NCI-H2029 treated with DMSO at 0.1 percent for 48 hours (cell line): Measurements from ENCODE around the gene KCNK18.

ENCODE experiments used
- DNase-seq: peaks from one replicate; lab custom pipeline; 2025; lab: John Stamatoyannopoulos, UW

KCNK18 gene

GRCh38 chr10:117197189-117197588 lies at the start of gene KCNK18:
Gene KCNK18 (plus strand): TSS chr10:117197489. CDS start chr10:117197489, 0 bp downstream.
- no peak for DNase-seq

- DNase-seq: no peak
These were observed 49.0 kb upstream of the KCNK18 start for GRCh38 chr10:117148284-117148683.

- DNase-seq: no peak
These were observed 44.6 kb upstream of the KCNK18 start for GRCh38 chr10:117152668-117153067.

DNA sequence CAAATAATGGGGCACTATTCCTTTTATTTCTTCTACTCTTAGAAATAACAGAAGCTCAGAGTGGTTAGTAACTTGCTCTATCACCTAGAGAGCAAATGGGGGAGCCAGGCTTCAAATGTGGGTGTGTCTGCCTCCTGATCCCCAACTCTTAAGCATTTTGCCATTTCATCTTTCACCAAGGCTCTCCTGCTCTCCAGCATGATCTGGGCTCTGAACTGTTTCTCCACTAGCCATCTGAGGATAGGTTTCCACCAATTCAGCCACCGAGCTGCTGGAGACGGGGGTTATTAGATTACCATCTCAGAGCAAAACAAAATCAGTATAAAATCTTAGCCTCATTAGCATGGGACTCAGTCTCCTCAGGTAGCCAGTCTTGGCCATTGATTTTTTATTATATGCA lies 39.0 kb upstream of the KCNK18 start:
- DNase-seq: no peak

- DNase-seq: no peak
These were observed 37.9 kb upstream of the KCNK18 start for GRCh38 chr10:117159390-117159789.

DNA sequence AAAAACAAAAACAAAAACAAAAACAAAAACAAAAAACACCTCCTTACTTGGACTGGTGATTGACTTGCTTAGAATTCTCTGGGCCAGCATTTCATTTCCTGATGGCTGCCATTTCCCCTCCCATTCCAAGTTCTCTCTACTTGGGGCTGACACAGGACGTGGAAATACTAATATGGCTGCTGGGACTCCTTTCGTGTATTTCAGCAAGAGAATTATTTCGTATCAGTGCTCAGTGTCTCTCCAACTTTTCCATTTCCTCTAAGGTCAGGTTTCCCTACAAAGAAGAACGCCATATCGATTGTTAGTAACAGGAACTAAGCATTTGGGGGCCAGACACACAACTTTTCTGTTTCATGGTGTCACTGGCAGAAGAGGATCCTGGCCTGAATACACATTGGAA lies 36.7 kb upstream of the KCNK18 start:
- no peak for DNase-seq

DNA sequence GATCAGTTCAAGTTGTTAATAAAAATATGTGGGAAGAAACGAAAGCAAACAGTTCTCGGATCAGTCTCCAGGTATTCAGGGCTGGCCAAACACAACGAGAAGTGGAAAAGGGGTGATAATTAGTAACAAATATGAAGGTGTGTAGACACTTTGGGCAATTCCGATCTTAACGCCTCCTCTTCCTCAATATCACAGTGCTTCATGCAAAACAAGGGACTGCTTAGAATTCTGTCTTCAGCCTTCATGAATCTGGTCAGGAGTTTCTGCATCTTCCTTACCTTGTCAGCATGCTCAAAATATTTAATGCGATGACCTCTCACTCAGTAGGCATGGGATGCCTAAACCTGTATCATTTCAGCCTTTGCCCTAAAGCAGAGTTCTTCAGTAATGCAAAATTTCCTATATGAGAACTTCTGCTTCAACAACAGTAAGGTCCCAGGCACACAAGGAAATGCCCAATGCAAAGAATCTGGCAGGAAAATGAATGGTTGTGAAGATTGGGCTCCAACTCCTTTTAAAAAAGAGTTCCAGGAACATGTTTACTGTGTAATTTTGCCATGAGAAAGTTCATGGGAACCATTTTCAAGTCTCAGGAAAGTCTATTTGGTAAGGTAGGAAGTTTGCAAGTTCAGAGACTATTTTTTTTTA lies 35.8 kb upstream of the KCNK18 start:
- DNase-seq: no peak

DNA sequence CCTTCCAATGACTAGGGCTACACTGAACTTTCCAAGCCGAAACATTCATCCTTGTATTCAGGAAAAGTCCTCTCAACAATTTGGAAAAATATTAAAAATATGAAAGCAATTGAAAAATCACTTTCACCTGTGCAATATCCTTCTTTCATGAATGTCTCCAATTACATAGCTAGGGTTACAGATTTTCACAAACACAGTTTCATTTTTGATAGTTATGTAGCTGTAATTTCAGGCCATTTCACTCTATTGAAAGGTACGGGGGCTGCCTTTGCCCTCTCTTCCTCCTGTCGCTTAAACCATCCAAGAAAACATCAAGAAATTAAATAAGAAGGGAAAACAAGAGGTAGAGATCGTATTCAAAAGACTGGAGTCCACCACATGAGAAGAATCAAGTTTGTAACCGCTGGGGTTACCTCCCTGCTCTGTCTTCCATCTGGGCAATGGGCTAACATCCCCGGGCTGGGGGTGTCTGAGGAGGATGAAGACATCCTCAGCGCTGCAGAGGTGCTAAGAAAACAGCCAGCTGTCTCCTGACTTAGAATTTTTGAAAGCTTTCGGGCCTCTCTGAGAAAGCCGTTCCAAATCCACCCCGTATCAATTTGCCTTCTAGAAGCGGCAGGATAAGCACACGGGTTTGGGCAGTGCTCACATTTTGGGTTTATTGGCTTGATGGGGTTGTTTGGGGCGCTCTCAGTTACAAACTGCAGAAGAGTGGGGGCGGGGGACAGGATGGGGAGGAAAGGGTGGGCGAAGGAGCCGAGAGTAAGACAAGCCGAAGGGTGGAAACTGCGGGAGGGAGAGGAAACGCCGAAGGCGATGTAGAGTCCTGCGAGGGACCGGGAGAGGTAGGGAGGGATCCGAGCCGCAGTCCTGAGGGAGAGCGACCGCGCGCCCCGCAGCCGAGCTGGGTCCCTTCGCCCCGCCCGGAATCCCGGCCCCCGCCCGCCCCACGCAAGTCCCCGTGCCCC lies 34.9 kb upstream of the KCNK18 start:
- DNase-seq: no peak

GRCh38 chr10:117163061-117163953 lies 34.0 kb upstream of the KCNK18 start:
- DNase-seq: no peak

DNA sequence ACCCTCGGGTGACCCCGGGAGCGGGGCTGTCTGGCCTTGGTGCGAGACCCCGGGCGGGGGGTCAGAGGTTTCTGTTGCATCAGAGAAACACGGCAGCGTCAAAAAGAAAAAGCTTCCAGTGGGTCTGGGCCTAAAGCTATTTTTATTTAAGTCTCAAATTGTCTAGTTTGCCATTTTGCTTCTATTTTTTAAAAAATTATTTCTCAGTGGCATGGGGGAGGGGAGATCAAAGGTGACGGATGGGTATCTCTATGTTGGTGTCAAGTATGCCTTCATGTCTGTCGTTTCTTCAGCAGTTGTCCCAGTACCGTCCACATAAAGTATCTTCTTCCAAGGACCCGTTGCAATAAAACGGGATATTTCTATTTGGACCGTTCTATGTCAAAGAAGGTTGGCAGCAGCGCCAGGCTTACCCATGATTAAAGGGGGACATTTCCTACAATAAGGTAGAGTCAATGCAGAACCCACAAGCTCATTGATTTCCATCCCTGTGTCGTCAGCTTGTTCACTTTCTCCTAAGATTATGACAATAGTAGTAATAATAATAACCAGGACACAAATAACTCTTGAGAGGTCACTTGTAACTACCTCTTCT lies 33.2 kb upstream of the KCNK18 start:
- no peak for DNase-seq

DNA sequence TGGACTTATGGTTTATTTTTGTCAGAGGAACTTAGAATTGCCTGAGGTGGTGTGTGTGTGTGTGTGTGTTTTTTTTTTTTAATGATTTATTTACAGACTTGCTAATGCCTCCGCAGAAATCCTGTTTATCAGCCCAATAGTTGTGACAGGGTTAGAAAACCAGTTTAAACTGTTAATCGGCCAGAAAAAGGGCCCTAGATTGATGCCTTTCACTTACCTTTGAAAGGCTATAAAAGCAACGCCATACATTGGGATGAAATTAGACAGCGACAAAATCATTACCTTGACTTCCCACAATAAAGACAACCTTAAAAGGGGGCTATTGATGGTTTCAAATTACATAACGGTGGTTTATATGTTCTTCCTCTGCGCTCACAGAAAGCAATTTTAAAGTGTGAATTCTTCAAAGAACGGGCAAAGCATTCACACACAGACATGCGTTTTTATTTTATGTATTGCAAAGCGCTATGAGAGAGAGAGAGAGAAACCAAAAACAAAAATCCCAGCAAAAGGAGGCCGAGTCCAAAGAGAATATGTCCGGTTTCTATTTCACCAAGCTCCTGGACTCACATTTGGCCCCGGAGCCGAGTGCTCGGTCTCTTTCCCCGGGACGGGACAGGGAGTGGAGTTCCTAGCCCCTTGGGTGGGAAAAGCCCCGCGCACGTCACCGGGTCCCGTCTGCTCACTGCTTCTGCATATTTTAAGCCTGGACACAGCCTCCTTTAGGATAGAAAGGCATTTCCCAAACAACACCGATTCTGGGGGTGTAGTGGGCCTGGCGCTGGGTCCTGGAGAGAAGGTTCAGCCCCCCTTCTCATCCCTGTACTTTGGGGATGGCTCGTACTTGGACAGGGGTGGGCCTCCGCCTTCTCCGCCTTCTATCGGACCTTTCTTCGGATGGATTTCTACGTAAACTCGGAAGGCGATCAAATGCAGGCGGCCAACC lies 32.4 kb upstream of the KCNK18 start:
- DNase-seq: no peak

DNA sequence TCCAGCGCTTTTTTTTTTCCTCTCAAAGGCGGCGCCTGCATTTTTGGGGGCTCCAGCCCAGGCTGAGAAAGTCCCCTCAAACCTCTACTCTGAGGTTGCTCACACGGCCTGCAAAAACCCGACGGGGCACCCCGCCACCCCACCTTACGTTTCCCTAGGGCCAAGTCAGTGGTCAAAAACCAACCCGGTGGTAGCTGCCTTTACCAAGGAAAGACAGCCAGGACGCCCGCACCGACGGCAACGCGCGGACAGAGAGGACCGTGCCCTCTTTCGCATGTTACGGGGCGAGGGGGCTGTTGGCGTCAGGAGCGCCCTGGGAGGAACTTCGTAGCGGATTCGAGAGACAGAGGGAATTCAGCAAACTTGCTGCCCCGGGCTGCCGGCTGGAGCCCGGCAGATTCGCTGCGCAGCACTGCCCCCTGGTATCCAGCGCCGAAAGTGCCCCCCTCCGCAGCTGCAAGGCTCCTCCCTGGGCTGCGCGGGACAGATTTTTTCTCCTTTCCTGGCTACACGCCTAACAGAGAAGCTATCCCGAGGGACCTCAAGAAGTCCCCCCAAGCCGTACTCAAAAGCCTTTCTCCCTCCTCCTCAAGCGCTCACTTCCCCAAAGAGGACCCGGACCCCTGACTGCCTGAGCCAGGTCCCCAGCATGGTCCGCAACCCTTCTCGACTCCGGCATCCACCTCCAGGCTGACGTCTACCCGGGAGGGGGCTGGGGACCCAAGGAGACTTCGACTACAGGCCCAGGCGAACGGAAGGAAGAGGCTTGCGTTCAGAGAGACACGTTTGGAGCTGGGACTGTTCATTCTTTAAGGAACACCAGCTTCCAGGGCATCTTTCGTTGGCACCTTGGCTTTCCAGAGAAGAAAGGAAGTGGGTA lies 31.5 kb upstream of the KCNK18 start:
- no peak for DNase-seq

DNA sequence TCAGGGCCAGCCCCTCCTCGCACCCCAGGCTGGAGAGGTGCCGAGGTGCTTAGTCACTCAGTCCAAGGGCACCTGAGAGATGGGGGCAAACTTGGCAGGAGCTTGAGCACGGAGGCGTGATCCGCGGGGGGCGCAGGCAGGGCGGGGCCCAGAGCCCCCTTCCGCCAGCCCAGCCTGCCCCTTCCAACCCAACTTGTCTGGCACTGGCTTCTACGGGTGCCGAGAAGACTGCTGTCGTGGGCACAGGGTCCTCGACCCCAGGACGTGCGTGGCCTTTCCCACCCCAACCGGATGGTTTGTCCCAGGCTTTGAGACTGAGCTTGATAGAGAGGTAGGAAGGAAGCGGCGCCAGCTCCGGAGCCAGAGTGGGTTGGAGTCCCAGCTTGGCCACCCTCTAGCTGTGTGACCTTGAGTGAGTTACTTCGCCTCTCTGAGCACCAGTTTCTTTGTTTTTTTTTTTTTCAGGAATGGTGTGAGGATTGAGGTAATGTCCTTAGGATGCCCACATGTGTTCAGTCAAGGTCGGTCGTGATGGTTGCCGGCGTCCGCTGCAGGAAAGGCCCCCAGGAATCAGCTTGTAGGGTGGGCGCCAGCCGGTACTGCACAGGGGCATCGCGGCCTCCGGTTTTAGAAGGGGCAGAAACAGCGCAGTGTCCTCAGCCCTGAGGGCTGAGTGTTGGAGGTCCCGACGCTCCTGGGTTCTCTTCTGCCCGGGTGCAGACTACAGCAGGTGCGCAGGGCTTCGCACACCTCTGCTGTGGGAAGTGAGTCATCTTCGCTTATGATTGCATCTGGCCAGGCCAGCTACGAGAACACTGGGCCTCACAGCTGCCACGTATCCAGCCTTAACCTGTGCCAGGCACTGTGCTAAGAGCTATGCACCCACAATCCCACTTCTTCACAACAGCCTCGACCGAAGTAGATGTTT lies 30.6 kb upstream of the KCNK18 start:
- no peak for DNase-seq

DNA sequence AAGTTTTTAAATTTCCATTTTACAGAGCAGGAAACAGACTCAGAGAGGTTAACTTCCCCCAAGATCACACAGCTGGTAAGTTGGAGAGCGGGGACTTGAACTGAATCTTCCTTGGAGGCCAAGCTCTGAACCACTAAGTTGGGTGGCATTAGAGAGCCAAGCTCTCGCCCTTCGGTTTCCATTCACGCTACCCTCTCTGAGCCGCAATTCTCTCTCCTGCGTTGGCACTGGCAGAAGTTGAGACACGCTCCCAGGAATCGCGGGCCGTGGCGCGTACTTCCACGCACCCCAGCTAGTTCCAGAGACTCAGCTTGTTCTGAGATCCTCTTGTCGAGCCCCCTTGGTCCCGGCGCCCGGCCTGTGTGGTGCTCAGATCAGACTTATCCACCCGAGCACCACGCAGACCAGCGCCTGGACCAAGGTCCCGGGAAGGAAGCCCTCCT lies 29.9 kb upstream of the KCNK18 start:
- no peak for DNase-seq

DNA sequence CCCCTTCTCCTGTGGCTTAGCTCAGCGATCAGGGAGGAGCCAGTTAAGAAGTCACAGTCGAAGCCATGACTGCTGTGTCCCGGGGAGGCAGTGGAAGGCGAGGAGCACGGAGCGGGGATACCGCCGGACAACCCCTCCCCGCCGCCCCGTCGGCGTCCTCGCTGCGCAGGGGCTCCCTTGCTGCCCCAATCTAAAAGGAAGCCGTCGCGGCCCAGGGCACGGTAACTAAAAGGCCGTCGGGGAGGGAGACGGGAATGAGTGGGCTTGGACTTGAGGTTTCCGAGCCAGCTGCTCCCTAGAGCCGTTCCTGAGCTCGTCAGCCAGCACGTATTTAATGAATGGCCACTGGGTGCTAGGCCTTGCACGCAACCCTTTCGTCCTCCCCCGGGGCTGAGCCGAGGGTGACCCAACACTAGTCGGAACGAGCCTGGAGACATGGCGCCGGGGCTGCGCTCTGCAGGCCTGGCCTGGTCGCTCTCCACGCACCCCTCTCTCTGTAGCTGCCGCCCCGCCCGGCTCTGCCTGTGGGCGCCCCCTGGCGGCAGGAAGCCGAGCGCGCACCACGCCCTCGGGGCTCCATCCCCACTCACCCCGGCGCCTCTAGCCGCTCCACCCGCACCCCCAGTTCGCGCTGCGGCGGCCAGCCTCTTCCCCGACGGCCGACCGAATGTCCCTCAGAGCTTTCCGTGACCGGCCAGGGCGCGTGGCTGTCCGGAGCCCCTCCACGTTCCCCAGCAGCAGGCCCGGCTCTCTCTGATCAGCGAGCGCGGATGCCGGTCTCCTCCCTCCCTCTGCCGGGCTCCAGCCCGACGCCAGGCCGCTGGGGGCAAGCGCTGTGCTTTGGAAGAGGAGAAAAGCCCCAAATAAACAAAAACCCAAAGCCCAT lies 29.3 kb upstream of the KCNK18 start:
- no peak for DNase-seq

GRCh38 chr10:117168729-117169128 lies 28.6 kb upstream of the KCNK18 start:
- no peak for DNase-seq

DNA sequence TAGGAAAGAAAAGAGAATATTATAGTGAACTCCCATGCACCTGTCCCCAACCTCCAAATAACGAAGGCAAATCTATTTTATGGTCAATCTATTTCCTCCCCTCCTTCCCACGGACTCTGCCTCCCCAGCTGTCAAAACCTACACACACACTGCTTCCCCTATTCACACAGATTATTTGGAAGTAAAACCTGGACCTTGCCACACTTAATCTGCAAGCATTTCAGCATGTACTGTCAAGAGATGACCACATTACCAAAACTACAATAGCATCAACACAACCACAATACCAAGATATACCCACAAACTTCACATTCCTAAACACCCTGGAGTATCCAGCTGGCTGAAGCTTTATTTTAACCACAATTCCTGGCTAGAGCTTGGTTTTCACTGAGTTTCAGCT lies 27.8 kb upstream of the KCNK18 start:
- no peak for DNase-seq

DNA sequence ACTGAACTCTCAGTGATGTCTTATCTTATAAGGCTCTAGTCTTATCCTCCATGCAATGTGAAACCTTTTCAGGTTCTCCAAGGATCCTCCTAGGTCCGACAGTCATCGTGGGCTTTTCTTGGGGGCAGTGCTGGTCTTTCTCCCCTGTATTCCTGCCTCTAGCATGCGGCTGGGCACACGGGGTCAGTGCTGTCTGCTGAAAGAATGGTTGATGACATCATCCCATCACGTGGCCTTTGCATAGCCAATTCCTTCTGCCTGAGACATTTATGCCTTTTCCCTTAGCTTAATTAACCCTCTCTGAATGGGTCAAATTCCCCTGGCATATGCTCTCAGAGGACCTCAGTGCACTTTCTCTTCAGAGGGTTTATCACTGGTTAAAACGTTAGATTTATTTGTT lies 27.0 kb upstream of the KCNK18 start:
- no peak for DNase-seq
